Measurements from ENCODE around the gene OPN1LW. TPM values are rescaled to one million over a fixed set of nuclear protein-coding genes. Genes with fewer than 3 reads are reported as not detected.

The OPN1LW gene
- total and polyA plus RNA-seq, 2 donors (not counting 3 experiments of a cell fraction or from before 2014, with no cell fraction given), result not detected

GRCh38 chrX:154115750-154116149 is 28.3 kb upstream of the OPN1LW start:
- FAIRE-seq (no peak), DNase-seq (ENCODE audit: low read depth, low spot score) (no peak)
- Histone ChIP-seq H4K20me1 (replicated peaks; ENCODE audit: control insufficient read depth, extremely low read depth, insufficient read depth, low read length) (no peaks in the 10 kb centered on the region), H3K79me2 (ENCODE audit: control insufficient read depth, insufficient read depth, low read length) (no peaks in the 10 kb centered on the region), H3K27ac (ENCODE audit: insufficient read depth, low read depth, low read length) (no peak overlapping the region), H3K27me3 (ENCODE audit: control insufficient read depth in 2 of 2, insufficient read depth in 2 of 2, low read length in 2 of 2) (no peaks in the 10 kb centered on the region), H3K36me3 (ENCODE audit: control insufficient read depth in 2 of 2, extremely low read depth in 1 of 2, insufficient read depth in 2 of 2, low read length in 2 of 2) (no peaks in the 10 kb centered on the region), H2AFZ (ENCODE audit: low read depth, low read length) (no peak overlapping the region), H3K9me3 (replicated peaks; ENCODE audit: control insufficient read depth, insufficient read depth, low read length) (no peaks in the 10 kb centered on the region), H3K4me2 (ENCODE audit: insufficient read depth, low read length) (no peak overlapping the region), H3K4me1 (ENCODE audit: control insufficient read depth, extremely low read depth, insufficient read depth, low read length) (no peaks in the 10 kb centered on the region), H3K9me1 (replicated peaks; ENCODE audit: control insufficient read depth, extremely low read depth, insufficient read depth, low read length) (no peaks in the 10 kb centered on the region), H3K4me3 (replicated peaks in 1 of 3; ENCODE audit: insufficient read depth in 1 of 3, low read depth in 1 of 3, low read length in 3 of 3) (no peak overlapping the region), H3K9ac (replicated peaks; ENCODE audit: extremely low read depth, insufficient read depth, low read length) (no peak overlapping the region)
- dilution Hi-C loops (cut with MboI; ENCODE audit: extremely low pct_ligation_motif_present, low sequenced_read_pairs), result no loop called here
- TF ChIP-seq JUN (IDR thresholded peaks at IDR 0.05; ENCODE audit: borderline replicate concordance, insufficient read depth, insufficient read length, low read depth) (no peak), POLR2A (IDR thresholded peaks at IDR 0.05; ENCODE audit: low read depth, low read length) (no peak), EZH2 (IDR thresholded peaks at IDR 0.05; ENCODE audit: borderline replicate concordance, low read depth, low read length, severe bottlenecking) (no peak), MYC (IDR thresholded peaks at IDR 0.05; ENCODE audit: low read depth, low read length) (no peak), GATA2 (IDR thresholded peaks at IDR 0.05; ENCODE audit: insufficient read depth, insufficient read length, low read depth, low read length) (no peak), FOS (IDR thresholded peaks at IDR 0.05; ENCODE audit: borderline replicate concordance, insufficient read depth, low read length) (no peak), POLR2AphosphoS5 (IDR thresholded peaks at IDR 0.05; ENCODE audit: insufficient read depth, low read depth, low read length) (no peak), MAX (IDR thresholded peaks at IDR 0.05; ENCODE audit: insufficient read depth, insufficient read length) (no peak)
- TF ChIP-seq, protein P1, sequence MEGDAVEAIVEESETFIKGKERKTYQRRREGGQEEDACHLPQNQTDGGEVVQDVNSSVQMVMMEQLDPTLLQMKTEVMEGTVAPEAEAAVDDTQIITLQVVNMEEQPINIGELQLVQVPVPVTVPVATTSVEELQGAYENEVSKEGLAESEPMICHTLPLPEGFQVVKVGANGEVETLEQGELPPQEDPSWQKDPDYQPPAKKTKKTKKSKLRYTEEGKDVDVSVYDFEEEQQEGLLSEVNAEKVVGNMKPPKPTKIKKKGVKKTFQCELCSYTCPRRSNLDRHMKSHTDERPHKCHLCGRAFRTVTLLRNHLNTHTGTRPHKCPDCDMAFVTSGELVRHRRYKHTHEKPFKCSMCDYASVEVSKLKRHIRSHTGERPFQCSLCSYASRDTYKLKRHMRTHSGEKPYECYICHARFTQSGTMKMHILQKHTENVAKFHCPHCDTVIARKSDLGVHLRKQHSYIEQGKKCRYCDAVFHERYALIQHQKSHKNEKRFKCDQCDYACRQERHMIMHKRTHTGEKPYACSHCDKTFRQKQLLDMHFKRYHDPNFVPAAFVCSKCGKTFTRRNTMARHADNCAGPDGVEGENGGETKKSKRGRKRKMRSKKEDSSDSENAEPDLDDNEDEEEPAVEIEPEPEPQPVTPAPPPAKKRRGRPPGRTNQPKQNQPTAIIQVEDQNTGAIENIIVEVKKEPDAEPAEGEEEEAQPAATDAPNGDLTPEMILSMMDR (IDR thresholded peaks at IDR 0.05; ENCODE audit: extremely low read depth in 1 of 2, insufficient read depth in 1 of 2, low read depth in 1 of 2, low read length in 2 of 2), result no peak
- BruUV-seq (replicated peaks), result no TSS peak
- CTCF ChIA-PET, result no interaction called here
- intact Hi-C loops (cut with micrococcal nuclease), result no loop called here
- POLR2A ChIA-PET, result no interaction called here

Measured in endothelial cell of umbilical vein (primary cell).